Memory B cell (primary cell): ENCODE measurements around the gene KANK3.
"Not testable (repeated sequence)": the region's sequence is repeated elsewhere in the genome, so short reads cannot be mapped to it uniquely, and the experiment has no call there.

Experiments
- ATAC-seq: fragments of 150-1000 bp; cut with Tn5 transposase; 2 replicates; pipeline ENCODE4 v1.10.0; 2021; ENCODE audit warnings: low read depth, mild to moderate bottlenecking, moderate library complexity
- DNase-seq, 2 donors: peaks; one replicate each; pipeline ENCODE4 v3.0.0; 2022; ENCODE audit warnings: low spot score in 2 of 2
- H3K27ac Mint-ChIP-seq: one replicate; pipeline ENCODE4 v1.8.0; 2022; ENCODE audit warnings: mild to moderate bottlenecking, moderate library complexity, mixed read lengths
- H3K27me3 Mint-ChIP-seq: one replicate; pipeline ENCODE4 v1.8.0; 2022; ENCODE audit warnings: mixed read lengths
- H3K36me3 Mint-ChIP-seq: one replicate; pipeline ENCODE4 v1.8.0; 2022; ENCODE audit warnings: mild to moderate bottlenecking, mixed read lengths
- H3K4me1 Mint-ChIP-seq: one replicate; pipeline ENCODE4 v1.8.0; 2022; ENCODE audit warnings: mixed read lengths
- H3K4me3 Mint-ChIP-seq: one replicate; pipeline ENCODE4 v1.8.0; 2022; ENCODE audit warnings: mild to moderate bottlenecking, moderate library complexity, mixed read lengths
- H3K9me3 Mint-ChIP-seq: one replicate; pipeline ENCODE4 v1.8.0; 2022; ENCODE audit warnings: mixed read lengths

The KANK3 gene

GRCh38 chr19:8361921-8362793 is 19.1 kb upstream of the KANK3 start:
- H3K27me3 Mint-ChIP-seq: peaks cover 21% of the 10 kb centered on the region
- no peak overlapping the region for H3K4me3 Mint-ChIP-seq
- H3K27ac Mint-ChIP-seq: no peak overlapping the region
- DNase-seq: no peak
- no peak for ATAC-seq
- H3K36me3 Mint-ChIP-seq: no peaks in the 10 kb centered on the region
- H3K9me3 Mint-ChIP-seq: no peaks in the 10 kb centered on the region
- H3K4me1 Mint-ChIP-seq: peaks cover 10% of the 10 kb centered on the region

- Mint-ChIP-seq H3K27ac (no peak overlapping the region), H3K4me3 (no peak overlapping the region), H3K27me3 (peaks cover 15% of the 10 kb centered on the region), H3K4me1 (peaks cover 10% of the 10 kb centered on the region), H3K9me3 (peaks cover 3% of the 10 kb centered on the region), H3K36me3 (peaks cover 3% of the 10 kb centered on the region)
- DNase-seq: no peak
- no peak for ATAC-seq
Observed at GRCh38 chr19:8360196-8360595, 17.1 kb upstream of the KANK3 start.

DNA sequence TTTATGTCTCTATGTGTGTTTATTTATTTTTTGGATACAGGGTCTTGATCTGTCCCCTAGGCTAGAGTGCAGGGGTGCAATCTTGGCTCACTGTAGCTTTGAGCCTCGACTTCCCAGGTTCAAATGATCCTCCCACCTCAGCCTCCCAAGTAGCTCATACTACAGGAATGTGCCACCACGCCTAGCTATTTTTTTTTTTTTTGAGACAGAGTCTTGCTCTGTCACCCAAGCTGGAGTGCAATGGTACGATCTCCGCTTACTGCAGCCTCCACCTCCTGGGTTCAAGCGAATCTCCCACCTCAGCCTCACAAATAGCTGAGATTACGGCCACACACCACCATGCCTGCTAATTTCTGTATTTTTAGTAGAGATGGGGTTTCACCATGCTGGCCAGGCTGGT is 15.9 kb upstream of the KANK3 start:
- ATAC-seq: no peak

GRCh38 chr19:8357007-8357521 is 14.0 kb upstream of the KANK3 start:
- Mint-ChIP-seq H3K4me1 (peaks cover 2% of the 10 kb centered on the region), H3K4me3 (no peak overlapping the region), H3K9me3 (peaks cover 3% of the 10 kb centered on the region), H3K27ac (no peak overlapping the region), H3K36me3 (peaks cover 3% of the 10 kb centered on the region), H3K27me3 (peaks cover 8% of the 10 kb centered on the region)
- ATAC-seq: no peak
- DNase-seq: no peak

More for the DNA sequence above, 15.9 kb upstream of the KANK3 start:
- no peak overlapping the region for H3K4me3 Mint-ChIP-seq
- no peak overlapping the region for H3K27ac Mint-ChIP-seq
- H3K9me3 Mint-ChIP-seq: peaks cover 3% of the 10 kb centered on the region
- peaks cover 13% of the 10 kb centered on the region for H3K27me3 Mint-ChIP-seq
- peaks cover 3% of the 10 kb centered on the region for H3K36me3 Mint-ChIP-seq
- DNase-seq: no peak
- peaks cover 8% of the 10 kb centered on the region for H3K4me1 Mint-ChIP-seq

DNA sequence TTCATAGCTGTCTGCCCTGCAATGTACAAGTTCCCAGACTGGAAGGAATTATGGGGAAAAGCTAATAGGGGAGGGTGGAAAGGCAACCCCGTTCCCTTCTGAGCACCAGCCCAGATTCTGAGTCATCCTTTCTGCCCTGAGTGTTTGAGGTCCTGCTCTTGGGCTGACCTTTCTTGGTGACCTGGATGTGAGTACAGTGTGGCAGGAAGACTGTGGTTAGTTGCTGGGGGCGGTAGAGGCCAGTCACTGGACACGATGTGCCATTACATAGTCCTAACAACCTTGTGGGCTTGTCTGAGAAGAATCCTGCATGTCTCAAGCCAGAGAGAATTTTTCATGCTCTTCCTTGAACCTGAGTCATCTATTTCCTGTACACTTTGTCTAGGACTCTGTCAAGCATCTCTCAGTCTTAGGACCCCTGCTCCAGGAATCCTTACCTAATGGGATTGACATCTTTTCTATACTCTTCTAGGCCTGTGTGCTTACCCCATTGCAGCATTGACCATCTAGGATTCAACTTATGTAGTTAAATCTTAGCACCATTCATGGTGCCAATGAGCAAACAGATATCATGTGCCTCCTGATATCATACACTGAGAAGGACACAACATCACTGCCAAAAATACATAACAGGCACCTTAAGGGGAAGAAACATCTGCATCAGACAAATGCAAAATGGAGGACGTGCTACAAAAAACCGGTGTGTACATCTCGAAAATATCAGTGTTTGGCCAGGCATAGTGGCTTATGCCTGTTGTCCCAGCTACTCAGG is 12.8 kb upstream of the KANK3 start:
- Mint-ChIP-seq H3K27me3 (peaks cover 10% of the 10 kb centered on the region), H3K36me3 (peaks cover 3% of the 10 kb centered on the region), H3K4me3 (no peak overlapping the region), H3K4me1 (peaks cover 2% of the 10 kb centered on the region), H3K9me3 (peaks cover 3% of the 10 kb centered on the region), H3K27ac (no peak overlapping the region)
- no peak for DNase-seq
- ATAC-seq: no peak

GRCh38 chr19:8352845-8353244 is 9.8 kb upstream of the KANK3 start:
- not testable (repeated sequence) for H3K9me3 Mint-ChIP-seq, ATAC-seq, H3K4me1 Mint-ChIP-seq, H3K27ac Mint-ChIP-seq, H3K4me3 Mint-ChIP-seq, DNase-seq, H3K36me3 Mint-ChIP-seq
- peaks cover 13% of the 10 kb centered on the region for H3K27me3 Mint-ChIP-seq

- Mint-ChIP-seq H3K4me1 (peaks cover 4% of the 10 kb centered on the region), H3K36me3 (peaks cover 3% of the 10 kb centered on the region), H3K9me3 (peaks cover 3% of the 10 kb centered on the region), H3K27ac (no peak overlapping the region), H3K27me3 (peaks cover 13% of the 10 kb centered on the region), H3K4me3 (no peak overlapping the region)
- DNase-seq: no peak
- ATAC-seq: no peak
Observed at GRCh38 chr19:8352134-8352827, 9.2 kb upstream of the KANK3 start.

- not testable (repeated sequence) for H3K4me3 Mint-ChIP-seq, H3K36me3 Mint-ChIP-seq, H3K27ac Mint-ChIP-seq, H3K9me3 Mint-ChIP-seq, DNase-seq, H3K4me1 Mint-ChIP-seq, ATAC-seq
- H3K27me3 Mint-ChIP-seq: peaks cover 12% of the 10 kb centered on the region
Observed at GRCh38 chr19:8349629-8350372, 6.7 kb upstream of the KANK3 start.

DNA sequence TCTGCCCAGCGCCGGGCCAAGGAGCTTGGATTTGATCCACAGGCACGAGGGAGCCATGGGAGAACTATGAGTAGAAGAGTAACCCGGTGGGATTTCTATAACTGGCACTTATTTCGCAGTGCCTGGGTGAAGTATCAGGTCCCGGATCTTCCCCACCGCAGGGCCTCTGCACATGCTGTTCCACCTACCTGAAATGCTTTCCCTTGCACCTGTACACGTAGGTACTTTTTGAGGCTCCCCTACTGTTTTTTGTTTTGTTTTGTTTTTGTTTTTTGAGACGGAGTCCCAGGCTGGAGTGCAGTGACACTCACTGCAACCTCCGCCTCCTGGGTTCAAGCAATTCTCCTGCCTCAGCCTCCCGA is 402 bp upstream of the KANK3 start:
- Mint-ChIP-seq H3K27me3 (peaks cover 14% of the 10 kb centered on the region), H3K4me1 (peaks cover 9% of the 10 kb centered on the region), H3K9me3 (no peaks in the 10 kb centered on the region), H3K4me3 (peak overlapping the region; percentile 58), H3K27ac (no peak overlapping the region), H3K36me3 (no peaks in the 10 kb centered on the region)
- ATAC-seq (no peak), DNase-seq (no peak)

- Mint-ChIP-seq H3K9me3 (no peaks in the 10 kb centered on the region), H3K27me3 (peaks cover 18% of the 10 kb centered on the region), H3K36me3 (no peaks in the 10 kb centered on the region), H3K27ac (no peak overlapping the region), H3K4me3 (no peak overlapping the region), H3K4me1 (peaks cover 9% of the 10 kb centered on the region)
- ATAC-seq (no peak), DNase-seq (no peak)
Observed at GRCh38 chr19:8342316-8342683, 762 bp downstream of the KANK3 start.

- peaks cover 19% of the 10 kb centered on the region for H3K27me3 Mint-ChIP-seq
- ATAC-seq, H3K9me3 Mint-ChIP-seq, DNase-seq, H3K4me3 Mint-ChIP-seq, H3K4me1 Mint-ChIP-seq, H3K36me3 Mint-ChIP-seq, H3K27ac Mint-ChIP-seq: not testable (repeated sequence)
Observed at GRCh38 chr19:8341504-8341903, 1.6 kb downstream of the KANK3 start.

- Mint-ChIP-seq H3K4me1 (peaks cover 11% of the 10 kb centered on the region), H3K27me3 (peaks cover 21% of the 10 kb centered on the region), H3K4me3 (no peak overlapping the region), H3K9me3 (no peaks in the 10 kb centered on the region), H3K27ac (no peak overlapping the region), H3K36me3 (no peaks in the 10 kb centered on the region)
- DNase-seq (no peak), ATAC-seq (no peak)
Observed at GRCh38 chr19:8340341-8341096, 2.5 kb downstream of the KANK3 start.

DNA sequence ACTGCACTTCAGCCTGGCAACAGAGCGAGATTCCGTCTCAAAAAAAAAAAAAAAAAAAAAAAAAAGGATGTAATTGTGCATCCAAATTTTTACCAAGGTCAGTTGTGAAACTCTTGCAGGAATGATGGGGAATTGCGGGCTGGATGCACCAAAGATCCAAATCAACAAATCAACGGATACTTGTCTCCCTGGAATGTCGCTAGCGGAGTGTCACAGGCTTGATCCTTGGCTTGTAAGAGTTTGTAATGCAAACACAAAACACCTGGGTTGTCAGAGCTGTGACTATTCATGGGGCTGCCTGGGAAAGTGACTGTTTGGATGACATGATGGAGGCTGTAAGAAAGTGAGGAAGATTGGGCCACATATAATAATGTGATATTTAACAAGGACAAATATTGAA is 4.2 kb downstream of the KANK3 start:
- H3K27ac Mint-ChIP-seq: no peak overlapping the region
- ATAC-seq (no peak), DNase-seq (no peak)
- H3K4me3 Mint-ChIP-seq: no peak overlapping the region
- peaks cover 11% of the 10 kb centered on the region for H3K4me1 Mint-ChIP-seq
- H3K9me3 Mint-ChIP-seq: no peaks in the 10 kb centered on the region
- H3K27me3 Mint-ChIP-seq: peaks cover 18% of the 10 kb centered on the region
- H3K36me3 Mint-ChIP-seq: no peaks in the 10 kb centered on the region
